Naive thymus-derived CD4-positive, alpha-beta T cell (primary cell): ENCODE measurements around the gene CSRP3. TPM values are rescaled to one million over a fixed set of nuclear protein-coding genes. Genes with fewer than 3 reads are reported as not detected.
A peak's percentile ranks its signal among the peaks of the same experiment; 100 is the strongest.

ENCODE experiments used
- ATAC-seq: fragments of 150-1000 bp; cut with Tn5 transposase; 2 replicates; pipeline ENCODE4 v1.10.0; 2021; ENCODE audit warnings: mild to moderate bottlenecking, moderate library complexity
- CTCF ChIA-PET: fragments of 350-600 bp; sonication (Branson Sonifier 250); formaldehyde crosslinking; loops from one replicate; lab custom pipeline; 2021; ENCODE audit warnings: antibody characterized with exemption; lab: Charles Lee
- POLR2A ChIA-PET: fragments of 350-600 bp; sonication (Branson Sonifier 250); formaldehyde crosslinking; loops from one replicate; lab custom pipeline; 2021; ENCODE audit warnings: antibody characterized with exemption, inconsistent platforms; lab: Charles Lee
- DNase-seq, 9 donors: peaks; one replicate each; pipeline versions ENCODE4 v3.0.0 to v3.0.0-alpha.2; 2020 to 2022; ENCODE audit warnings: mixed read lengths in 1 of 9
- H3K27ac ChIP-seq: one replicate; pipeline ENCODE4 v1.7.0; 2013; ENCODE audit warnings: mild to moderate bottlenecking, low read depth, low read length, moderate library complexity
- H3K27me3 ChIP-seq, 2 donors: one replicate each; pipeline ENCODE4 v1.7.0; 2013; ENCODE audit warnings: low read length in 2 of 2, mild to moderate bottlenecking in 2 of 2, moderate library complexity in 2 of 2; ENCODE audit not compliant: control insufficient read depth in 2 of 2, insufficient read depth in 2 of 2
- H3K36me3 ChIP-seq, 3 experiments: 1 replicate in 2 of 3; 2 replicates in 1 of 3; pipeline ENCODE4 v1.7.0; 2013; ENCODE audit warnings: low read length in 3 of 3, mild to moderate bottlenecking in 3 of 3, moderate library complexity in 1 of 3; ENCODE audit not compliant: insufficient read depth in 3 of 3, control insufficient read depth in 2 of 3
- H3K4me1 ChIP-seq, 2 donors: one replicate each; pipeline ENCODE4 v1.7.0; 2013; ENCODE audit warnings: low read length in 2 of 2, mild to moderate bottlenecking in 2 of 2, moderate library complexity in 1 of 2; ENCODE audit not compliant: control insufficient read depth in 2 of 2, insufficient read depth in 2 of 2
- H3K4me3 ChIP-seq: 2 replicates; pipeline ENCODE4 v1.7.0; 2013; ENCODE audit warnings: mild to moderate bottlenecking, low read length
- H3K9me3 ChIP-seq, 3 experiments: 1 replicate in 2 of 3; 2 replicates in 1 of 3; pipeline ENCODE4 v1.7.0; 2013; ENCODE audit warnings: low read length in 3 of 3; ENCODE audit not compliant: control insufficient read depth in 2 of 3
- H3K27ac Mint-ChIP-seq, 9 donors: one replicate each; pipeline ENCODE4 v1.8.0; 2020 to 2022; ENCODE audit warnings: mixed read lengths in 9 of 9, mild to moderate bottlenecking in 8 of 9, moderate library complexity in 5 of 9, inconsistent platforms in 2 of 9
- H3K27me3 Mint-ChIP-seq, 5 donors: one replicate each; pipeline ENCODE4 v1.8.0; 2021 to 2022; ENCODE audit warnings: mixed read lengths in 5 of 5, mild to moderate bottlenecking in 1 of 5
- H3K36me3 Mint-ChIP-seq, 5 donors: one replicate each; pipeline ENCODE4 v1.8.0; 2020 to 2022; ENCODE audit warnings: mixed read lengths in 5 of 5, mild to moderate bottlenecking in 3 of 5, inconsistent platforms in 1 of 5
- H3K4me1 Mint-ChIP-seq, 7 donors: one replicate each; pipeline ENCODE4 v1.8.0; 2020 to 2022; ENCODE audit warnings: mixed read lengths in 7 of 7, mild to moderate bottlenecking in 3 of 7, inconsistent platforms in 1 of 7
- H3K4me3 Mint-ChIP-seq, 10 donors: one replicate each; pipeline ENCODE4 v1.8.0; 2020 to 2022; ENCODE audit warnings: mild to moderate bottlenecking in 10 of 10, mixed read lengths in 10 of 10, moderate library complexity in 6 of 10, inconsistent platforms in 2 of 10
- H3K9me3 Mint-ChIP-seq, 11 donors: one replicate each; pipeline ENCODE4 v1.8.0; 2020 to 2022; ENCODE audit warnings: mixed read lengths in 11 of 11, mild to moderate bottlenecking in 4 of 11, inconsistent platforms in 1 of 11, moderate library complexity in 1 of 11
- intact Hi-C, 2 donors: fragments of 100-400 bp; cut with micrococcal nuclease; formaldehyde crosslinking; loops; one replicate each; pipeline ENCODE4 v1.15.1; 2023
- polyA plus RNA-seq, 2 donors: library from polyadenylated mRNA; unstranded; fragments of 300-500 nt; fragmentation: Illumina TruSeq; gene quantifications; one replicate each; pipeline ENCODE4 v1.2.3, GENCODE V29; 2021
- total RNA-seq, 6 experiments: library from RNA in 5 of 6; stranded (reverse) in 5 of 6; gene quantifications; 1 replicate in 5 of 6; 2 replicates in 1 of 6; pipeline ENCODE4 v1.2.3 and lab custom pipeline; 2021 to 2026

Gene CSRP3
- total and polyA plus RNA-seq, 7 experiments from 2014 or later: not detected

DNA sequence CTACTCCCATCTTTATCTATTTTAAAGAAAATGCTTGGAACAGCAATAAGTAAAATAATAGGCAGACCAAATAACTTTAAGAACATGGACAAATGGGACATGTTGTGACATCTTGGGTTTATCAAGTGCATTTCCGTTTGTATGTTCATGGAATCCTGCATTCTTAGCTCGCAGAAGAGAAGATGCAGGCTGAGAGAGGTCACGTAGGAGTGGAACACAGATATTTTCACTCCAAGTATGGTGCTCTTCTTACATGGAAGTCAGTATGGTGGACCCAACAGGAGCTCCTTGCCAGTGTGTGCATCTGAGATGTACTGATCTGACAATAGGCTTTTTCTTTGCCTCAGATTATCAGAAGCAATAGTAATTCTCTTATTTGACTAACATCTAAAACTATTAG is 37.3 kb upstream of the CSRP3 start:
- DNase-seq (no peak), ATAC-seq (no peak)
- peaks cover 8 to 44% (median 22%) of the 10 kb centered on the region in 7 donors for H3K4me1 Mint-ChIP-seq
- H3K36me3 Mint-ChIP-seq: peaks cover 0 to 27% (median 0%) of the 10 kb centered on the region in 5 donors
- Histone ChIP-seq H3K36me3 (no peaks in the 10 kb centered on the region), H3K4me3 (no peak overlapping the region), H3K27ac (no peak overlapping the region), H3K27me3 (peaks cover 8 to 25% of the 10 kb centered on the region in 2 donors), H3K9me3 (no peaks in the 10 kb centered on the region), H3K4me1 (peaks cover 12 to 13% of the 10 kb centered on the region in 2 donors)
- H3K4me3 Mint-ChIP-seq: peak overlapping the region in 6 of 10 donors; percentile 19 to 80 (median 38)
- peaks cover 0 to 9% (median 0%) of the 10 kb centered on the region in 11 donors for H3K9me3 Mint-ChIP-seq
- H3K27ac Mint-ChIP-seq: peak overlapping the region in 1 of 9 donors; percentile 15
- intact Hi-C loops: loop anchor here in 1 of 2 donors (10.0 kb wide), 1 partner anchor 64 kb away; no protein-coding TSS in a partner anchor
- ChIA-PET CTCF (no interaction called here), POLR2A (interaction anchor here (0.6 kb wide), 1 partner anchor 118 kb away, joined by 3 read pairs; no protein-coding TSS in a partner anchor)
- H3K27me3 Mint-ChIP-seq: peaks cover 6 to 36% (median 27%) of the 10 kb centered on the region in 5 donors

DNA sequence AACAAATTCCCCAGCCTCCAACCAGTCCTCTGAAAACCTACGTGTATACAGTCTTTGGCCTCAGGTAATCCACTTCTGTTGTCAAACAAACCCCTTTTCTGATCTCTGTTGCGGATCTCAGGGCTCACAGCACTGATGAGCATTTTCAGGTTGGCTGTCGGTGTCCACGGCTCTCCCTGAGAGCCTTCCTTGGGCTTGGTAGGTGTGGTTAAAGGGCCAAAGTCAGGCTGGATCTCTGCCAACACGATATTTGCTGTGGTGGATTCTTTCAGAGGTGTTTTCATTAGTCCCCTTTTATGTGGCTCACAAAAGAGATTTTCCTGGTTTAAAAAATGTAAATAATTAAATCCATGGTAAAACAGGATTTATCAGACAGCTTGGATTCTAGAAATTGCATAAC is 36.0 kb upstream of the CSRP3 start:
- intact Hi-C loops: loop anchor here in 1 of 2 donors (10.0 kb wide), 1 partner anchor 63 kb away; no protein-coding TSS in a partner anchor
- no peaks in the 10 kb centered on the region for H3K9me3 ChIP-seq
- DNase-seq (no peak), ATAC-seq (no peak)
- no peaks in the 10 kb centered on the region for H3K36me3 ChIP-seq
- H3K4me3 ChIP-seq: no peak overlapping the region
- CTCF ChIA-PET: no interaction called here
- H3K4me1 ChIP-seq: peaks cover 12 to 13% of the 10 kb centered on the region in 2 donors
- peaks cover 7 to 34% (median 19%) of the 10 kb centered on the region in 7 donors for H3K4me1 Mint-ChIP-seq
- H3K36me3 Mint-ChIP-seq: peaks cover 0 to 27% (median 0%) of the 10 kb centered on the region in 5 donors
- no peak overlapping the region for H3K4me3 Mint-ChIP-seq
- peaks cover 0 to 9% (median 0%) of the 10 kb centered on the region in 11 donors for H3K9me3 Mint-ChIP-seq
- POLR2A ChIA-PET: no interaction called here
- H3K27me3 Mint-ChIP-seq: peaks cover 6 to 23% (median 14%) of the 10 kb centered on the region in 5 donors
- H3K27ac Mint-ChIP-seq: no peak overlapping the region
- H3K27ac ChIP-seq: no peak overlapping the region
- peaks cover 8 to 16% of the 10 kb centered on the region in 2 donors for H3K27me3 ChIP-seq

DNA sequence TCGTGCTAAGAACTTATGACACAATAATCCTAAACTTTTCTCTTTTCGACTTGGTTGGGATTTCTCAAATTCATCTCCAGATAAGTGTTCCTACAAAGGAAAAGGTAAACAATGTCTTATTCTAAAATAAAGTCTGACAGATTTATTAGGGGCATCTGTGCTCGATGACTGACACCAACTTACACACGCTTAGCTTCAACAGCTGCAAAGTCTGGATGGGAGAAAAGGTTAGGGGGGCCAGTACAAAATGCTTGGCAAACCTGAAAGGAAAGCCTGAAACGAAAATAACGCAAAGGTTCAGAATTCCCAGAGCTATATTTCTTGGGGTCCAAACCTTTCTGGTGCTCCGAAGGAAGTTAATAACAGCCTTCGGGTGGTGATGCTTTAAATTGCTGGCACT is 35.6 kb upstream of the CSRP3 start:
- no peaks in the 10 kb centered on the region for H3K36me3 ChIP-seq
- H3K9me3 Mint-ChIP-seq: peaks cover 0 to 9% (median 0%) of the 10 kb centered on the region in 11 donors
- no peak overlapping the region for H3K4me3 ChIP-seq
- CTCF ChIA-PET: no interaction called here
- H3K27ac ChIP-seq: no peak overlapping the region
- peaks cover 12% of the 10 kb centered on the region in 2 donors for H3K4me1 ChIP-seq
- intact Hi-C loops: loop anchor here in 1 of 2 donors (10.0 kb wide), 1 partner anchor 63 kb away; no protein-coding TSS in a partner anchor
- no peak overlapping the region for H3K4me3 Mint-ChIP-seq
- H3K27ac Mint-ChIP-seq: no peak overlapping the region
- H3K4me1 Mint-ChIP-seq: peaks cover 5 to 30% (median 15%) of the 10 kb centered on the region in 7 donors
- peaks cover 6 to 12% of the 10 kb centered on the region in 2 donors for H3K27me3 ChIP-seq
- no peaks in the 10 kb centered on the region for H3K9me3 ChIP-seq
- H3K36me3 Mint-ChIP-seq: peaks cover 0 to 27% (median 0%) of the 10 kb centered on the region in 5 donors
- ATAC-seq (no peak), DNase-seq (no peak)
- H3K27me3 Mint-ChIP-seq: peaks cover 5 to 19% (median 10%) of the 10 kb centered on the region in 5 donors
- POLR2A ChIA-PET: no interaction called here

GRCh38 chr11:19234231-19234817 is 32.5 kb upstream of the CSRP3 start:
- no peaks in the 10 kb centered on the region for H3K4me1 ChIP-seq
- CTCF ChIA-PET: no interaction called here
- no peak for ATAC-seq
- H3K36me3 ChIP-seq: no peaks in the 10 kb centered on the region
- Mint-ChIP-seq H3K4me1 (peaks cover 0 to 39% (median 0%) of the 10 kb centered on the region in 7 donors), H3K27me3 (peaks cover 0 to 11% (median 3%) of the 10 kb centered on the region in 5 donors), H3K27ac (no peak overlapping the region), H3K4me3 (no peak overlapping the region), H3K36me3 (peaks cover 0 to 39% (median 0%) of the 10 kb centered on the region in 5 donors), H3K9me3 (peaks cover 0 to 3% (median 0%) of the 10 kb centered on the region in 11 donors)
- H3K27me3 ChIP-seq: no peaks in the 10 kb centered on the region
- no peak for DNase-seq
- POLR2A ChIA-PET: no interaction called here
- no peak overlapping the region for H3K27ac ChIP-seq
- intact Hi-C loops: loop anchor here (2.0 to 10.0 kb wide), 2 partner anchors 60 to 484 kb away; no protein-coding TSS in a partner anchor
- no peak overlapping the region for H3K4me3 ChIP-seq
- no peaks in the 10 kb centered on the region for H3K9me3 ChIP-seq

DNA sequence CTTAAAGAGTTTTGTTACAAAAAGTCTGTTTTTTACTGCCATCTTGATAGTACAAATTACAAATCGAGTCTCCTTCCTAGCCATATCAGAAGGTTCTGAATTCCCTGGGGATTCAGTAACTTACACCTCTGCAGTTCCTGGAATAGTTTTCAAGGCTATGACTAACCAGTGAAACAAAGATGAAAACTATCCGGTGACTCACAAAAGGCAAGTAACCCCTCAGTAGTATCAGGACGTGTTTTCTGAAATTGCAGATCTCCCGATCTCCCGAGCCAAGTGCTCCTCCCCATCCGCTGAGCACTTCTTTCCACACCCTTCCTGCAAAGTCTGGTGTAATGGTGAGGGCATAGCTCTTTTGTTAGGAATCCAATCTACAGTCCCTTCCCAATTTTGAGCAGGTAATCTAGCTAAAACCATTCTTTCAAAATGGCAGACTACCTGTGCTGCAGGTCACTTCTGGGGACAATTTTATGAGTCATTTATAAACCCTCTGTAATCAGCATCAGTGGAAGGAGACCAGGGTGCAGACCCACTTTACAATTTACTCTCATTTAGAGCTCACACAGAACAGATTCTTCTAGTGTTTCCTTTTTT is 31.2 kb upstream of the CSRP3 start:
- Histone ChIP-seq H3K27ac (no peak overlapping the region), H3K36me3 (no peaks in the 10 kb centered on the region), H3K4me3 (no peak overlapping the region), H3K4me1 (no peaks in the 10 kb centered on the region), H3K9me3 (no peaks in the 10 kb centered on the region), H3K27me3 (no peaks in the 10 kb centered on the region)
- Mint-ChIP-seq H3K27me3 (peaks cover 0 to 10% (median 0%) of the 10 kb centered on the region in 5 donors), H3K9me3 (peaks cover 0 to 3% (median 0%) of the 10 kb centered on the region in 11 donors), H3K36me3 (peaks cover 0 to 34% (median 0%) of the 10 kb centered on the region in 5 donors), H3K4me3 (no peak overlapping the region), H3K27ac (no peak overlapping the region), H3K4me1 (peaks cover 0 to 28% (median 0%) of the 10 kb centered on the region in 7 donors)
- ChIA-PET POLR2A (no interaction called here), CTCF (no interaction called here)
- ATAC-seq (no peak), DNase-seq (no peak)
- intact Hi-C loops: loop anchor here in 1 of 2 donors (10.0 kb wide), 1 partner anchor 58 kb away; no protein-coding TSS in a partner anchor

GRCh38 chr11:19229671-19230070 is 27.9 kb upstream of the CSRP3 start:
- ATAC-seq: no peak
- no peaks in the 10 kb centered on the region for H3K36me3 ChIP-seq
- no peak for DNase-seq
- ChIA-PET POLR2A (no interaction called here), CTCF (no interaction called here)
- intact Hi-C loops: loop anchor here in 1 of 2 donors (10.0 kb wide), 1 partner anchor 55 kb away; no protein-coding TSS in a partner anchor
- Mint-ChIP-seq H3K27ac (peak overlapping the region in 1 of 9 donors; percentile 40), H3K36me3 (peaks cover 0 to 35% (median 0%) of the 10 kb centered on the region in 5 donors), H3K4me3 (no peak overlapping the region), H3K4me1 (peaks cover 0 to 17% (median 0%) of the 10 kb centered on the region in 7 donors), H3K27me3 (peaks cover 0 to 11% (median 0%) of the 10 kb centered on the region in 5 donors), H3K9me3 (peaks cover 0 to 2% (median 0%) of the 10 kb centered on the region in 11 donors)
- no peaks in the 10 kb centered on the region for H3K27me3 ChIP-seq
- H3K27ac ChIP-seq: no peak overlapping the region
- no peaks in the 10 kb centered on the region for H3K4me1 ChIP-seq
- H3K9me3 ChIP-seq: no peaks in the 10 kb centered on the region
- H3K4me3 ChIP-seq: no peak overlapping the region
